ENCODE measurements around the gene IRF5. TPM values are rescaled to one million over a fixed set of nuclear protein-coding genes. Genes with fewer than 3 reads are reported as not detected.
"Not testable (repeated sequence)": the region's sequence is repeated elsewhere in the genome, so short reads cannot be mapped to it uniquely, and the experiment has no call there.

IRF5 gene
- polyA plus RNA-seq, 4 donors: 3.3 to 17.3 (median 6.2) TPM

DNA sequence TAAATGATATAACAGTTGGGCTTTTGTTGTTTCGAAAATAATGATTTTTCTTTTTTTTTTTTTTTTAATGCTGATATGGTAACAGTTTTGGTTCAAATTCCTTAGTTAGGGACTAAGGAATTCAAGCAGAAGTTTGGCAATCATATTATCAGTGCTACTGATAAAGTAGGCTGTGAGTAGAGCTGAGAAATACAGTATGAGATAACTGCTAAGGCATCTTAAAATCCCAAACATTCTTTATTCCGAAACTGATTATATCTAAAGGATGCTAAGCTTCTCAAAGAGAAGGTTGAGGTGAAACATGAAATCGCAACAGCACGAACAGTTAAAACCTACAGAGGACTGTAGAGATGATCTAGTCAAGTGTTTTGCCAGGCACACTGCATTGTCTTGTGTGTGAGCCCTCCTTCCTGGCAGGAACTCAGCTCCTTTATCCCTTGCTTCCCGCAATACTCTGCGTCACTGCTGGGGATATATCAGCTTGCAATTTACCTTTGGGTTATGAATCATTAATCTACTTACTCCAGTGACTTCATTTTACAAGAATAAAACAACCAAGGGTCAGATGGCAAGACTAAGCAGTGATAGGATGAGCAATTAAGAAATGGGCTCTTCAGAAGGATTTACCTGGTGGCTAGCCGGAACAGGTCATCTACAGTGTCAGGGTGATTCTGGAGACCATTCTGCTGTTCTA lies 36.7 kb downstream of the IRF5 start:
- DNase-seq: no peak
- no peaks in the 10 kb centered on the region for H3K27me3 ChIP-seq (ENCODE audit: control insufficient read depth in 3 of 3, insufficient read depth in 3 of 3, low read length in 3 of 3)
- H3K4me1 ChIP-seq (ENCODE audit: control insufficient read depth in 3 of 3, insufficient read depth in 2 of 3, low read depth in 1 of 3, low read length in 2 of 3): no peaks in the 10 kb centered on the region
- H3K4me3 ChIP-seq (ENCODE audit: low read depth in 1 of 3, low read length in 3 of 3): no peak overlapping the region
- peaks cover 15 to 34% (median 31%) of the 10 kb centered on the region in 3 donors for H3K36me3 ChIP-seq (ENCODE audit: control insufficient read depth in 3 of 3, insufficient read depth in 2 of 3, low read depth in 1 of 3, low read length in 3 of 3)
- H3K9me3 ChIP-seq (ENCODE audit: control insufficient read depth in 2 of 2, insufficient read depth in 1 of 2, low read depth in 1 of 2, low read length in 1 of 2): no peaks in the 10 kb centered on the region
- FAIRE-seq: no peak
- WGBS, 3 donors: 86 to 90% (median 89%) methylated on average over 7 of the region's 7 CpGs
- H3K27ac ChIP-seq (ENCODE audit: low read depth in 1 of 3, low read length in 2 of 3): no peak overlapping the region

DNA sequence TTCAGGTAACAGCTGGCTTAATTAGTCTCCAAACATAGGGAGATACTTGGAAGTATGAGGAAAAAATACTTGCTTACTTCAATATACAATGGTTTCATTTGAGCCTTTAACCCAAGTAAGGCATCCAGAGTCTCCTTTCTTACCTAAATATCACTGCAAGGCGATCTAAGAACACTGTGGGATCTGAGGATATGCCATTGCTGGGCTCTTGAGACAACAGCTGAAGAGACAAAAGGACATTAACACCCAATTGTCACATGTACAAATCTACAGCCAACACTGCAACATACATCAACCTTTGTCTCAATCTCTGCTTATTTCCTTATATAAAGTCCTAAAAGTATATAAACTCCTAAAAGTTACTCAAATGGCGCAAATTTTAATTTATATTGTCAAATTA lies 44.4 kb downstream of the IRF5 start:
- 96 to 98% (median 98%) methylated on average over 2 of the region's 2 CpGs for WGBS, 3 donors
- H3K4me1 ChIP-seq (ENCODE audit: control insufficient read depth in 3 of 3, insufficient read depth in 2 of 3, low read depth in 1 of 3, low read length in 2 of 3): no peaks in the 10 kb centered on the region
- no peaks in the 10 kb centered on the region for H3K27me3 ChIP-seq (ENCODE audit: control insufficient read depth in 3 of 3, insufficient read depth in 3 of 3, low read length in 3 of 3)
- H3K4me3 ChIP-seq (ENCODE audit: low read depth in 1 of 3, low read length in 3 of 3): no peak overlapping the region
- no peaks in the 10 kb centered on the region for H3K9me3 ChIP-seq (ENCODE audit: control insufficient read depth in 2 of 2, insufficient read depth in 1 of 2, low read depth in 1 of 2, low read length in 1 of 2)
- no peak for FAIRE-seq
- peaks cover 13 to 31% (median 14%) of the 10 kb centered on the region in 3 donors for H3K36me3 ChIP-seq (ENCODE audit: control insufficient read depth in 3 of 3, insufficient read depth in 2 of 3, low read depth in 1 of 3, low read length in 3 of 3)
- no peak for DNase-seq
- H3K27ac ChIP-seq (ENCODE audit: low read depth in 1 of 3, low read length in 2 of 3): no peak overlapping the region

DNA sequence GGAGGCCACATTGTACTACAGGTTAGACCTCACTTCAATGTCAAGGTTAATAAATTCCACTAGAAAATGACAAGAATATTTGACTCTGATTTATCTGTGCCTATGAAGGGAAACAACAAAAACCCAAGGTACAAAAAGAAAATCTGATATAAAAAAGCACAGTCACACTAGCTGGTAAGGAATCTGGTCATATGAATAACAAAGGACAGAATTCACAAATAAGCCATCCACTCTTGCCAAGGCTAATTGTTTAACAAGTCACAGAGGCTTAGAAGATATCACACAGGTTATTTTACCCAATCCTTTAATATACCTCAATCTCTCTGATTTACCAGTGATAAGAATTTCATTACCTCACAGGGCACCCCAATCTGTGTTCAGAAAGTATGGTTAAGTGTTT lies 47.9 kb downstream of the IRF5 start:
- Histone ChIP-seq H3K4me1 (ENCODE audit: control insufficient read depth in 3 of 3, insufficient read depth in 2 of 3, low read depth in 1 of 3, low read length in 2 of 3) (no peaks in the 10 kb centered on the region), H3K27ac (ENCODE audit: low read depth in 1 of 3, low read length in 2 of 3) (no peak overlapping the region), H3K36me3 (ENCODE audit: control insufficient read depth in 3 of 3, insufficient read depth in 2 of 3, low read depth in 1 of 3, low read length in 3 of 3) (peaks cover 5 to 32% (median 11%) of the 10 kb centered on the region in 3 donors), H3K27me3 (ENCODE audit: control insufficient read depth in 3 of 3, insufficient read depth in 3 of 3, low read length in 3 of 3) (no peaks in the 10 kb centered on the region), H3K9me3 (ENCODE audit: control insufficient read depth in 2 of 2, insufficient read depth in 1 of 2, low read depth in 1 of 2, low read length in 1 of 2) (no peaks in the 10 kb centered on the region), H3K4me3 (ENCODE audit: low read depth in 1 of 3, low read length in 3 of 3) (no peak overlapping the region)
- DNase-seq (no peak), FAIRE-seq (no peak)

DNA sequence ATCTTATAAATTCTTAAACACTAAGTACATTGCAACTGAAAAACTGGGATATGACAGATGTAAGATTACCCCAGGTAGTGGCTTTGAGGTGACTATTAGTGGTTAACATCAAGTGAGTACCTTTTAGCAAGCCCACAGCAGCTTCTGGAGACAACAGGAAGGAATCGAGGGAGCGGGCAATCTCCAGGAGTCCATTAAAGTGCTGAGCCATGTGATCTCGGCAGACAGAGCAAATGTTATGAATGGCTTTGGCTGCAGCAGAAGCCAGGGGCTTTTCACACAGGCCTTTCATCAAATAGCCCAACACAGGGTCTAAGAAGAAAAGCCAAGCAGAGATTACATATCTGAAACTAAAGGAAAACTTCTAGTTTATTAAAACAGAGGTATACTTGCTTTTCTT lies 48.9 kb downstream of the IRF5 start:
- FAIRE-seq (no peak), DNase-seq (no peak)
- H3K4me3 ChIP-seq (ENCODE audit: low read depth in 1 of 3, low read length in 3 of 3): no peak overlapping the region
- no peaks in the 10 kb centered on the region for H3K4me1 ChIP-seq (ENCODE audit: control insufficient read depth in 3 of 3, insufficient read depth in 2 of 3, low read depth in 1 of 3, low read length in 2 of 3)
- no peaks in the 10 kb centered on the region for H3K9me3 ChIP-seq (ENCODE audit: control insufficient read depth in 2 of 2, insufficient read depth in 1 of 2, low read depth in 1 of 2, low read length in 1 of 2)
- peaks cover 5 to 31% (median 11%) of the 10 kb centered on the region in 3 donors for H3K36me3 ChIP-seq (ENCODE audit: control insufficient read depth in 3 of 3, insufficient read depth in 2 of 3, low read depth in 1 of 3, low read length in 3 of 3)
- H3K27ac ChIP-seq (ENCODE audit: low read depth in 1 of 3, low read length in 2 of 3): no peak overlapping the region
- WGBS, 3 donors: 92 to 96% (median 95%) methylated on average over 3 of the region's 3 CpGs
- H3K27me3 ChIP-seq (ENCODE audit: control insufficient read depth in 3 of 3, insufficient read depth in 3 of 3, low read length in 3 of 3): no peaks in the 10 kb centered on the region

DNA sequence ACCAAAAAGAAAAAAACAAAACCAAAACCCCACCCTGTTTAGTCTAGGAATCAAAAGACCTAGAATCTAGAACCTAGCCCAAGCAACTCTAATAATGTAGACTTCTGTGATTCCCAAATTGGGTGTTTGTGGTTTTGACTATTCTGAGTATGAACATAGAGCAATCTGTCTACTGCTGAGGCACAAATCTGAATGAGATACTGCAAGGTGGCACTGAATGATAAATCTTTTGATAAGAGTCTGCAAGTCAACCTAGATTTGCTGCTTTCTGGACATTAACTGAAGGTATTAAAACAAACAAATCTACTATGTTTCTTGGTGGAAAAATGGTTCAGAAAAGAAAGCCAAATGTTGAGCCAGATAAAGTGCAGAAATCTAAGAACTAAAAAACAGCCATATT lies 50.6 kb downstream of the IRF5 start:
- Histone ChIP-seq H3K27me3 (ENCODE audit: control insufficient read depth in 3 of 3, insufficient read depth in 3 of 3, low read length in 3 of 3) (no peaks in the 10 kb centered on the region), H3K27ac (ENCODE audit: low read depth in 1 of 3, low read length in 2 of 3) (no peak overlapping the region), H3K9me3 (ENCODE audit: control insufficient read depth in 2 of 2, insufficient read depth in 1 of 2, low read depth in 1 of 2, low read length in 1 of 2) (no peaks in the 10 kb centered on the region), H3K4me3 (ENCODE audit: low read depth in 1 of 3, low read length in 3 of 3) (no peak overlapping the region), H3K36me3 (ENCODE audit: control insufficient read depth in 3 of 3, insufficient read depth in 2 of 3, low read depth in 1 of 3, low read length in 3 of 3) (peaks cover 2 to 22% (median 6%) of the 10 kb centered on the region in 3 donors), H3K4me1 (ENCODE audit: control insufficient read depth in 3 of 3, insufficient read depth in 2 of 3, low read depth in 1 of 3, low read length in 2 of 3) (no peaks in the 10 kb centered on the region)
- DNase-seq (no peak), FAIRE-seq (no peak)

DNA sequence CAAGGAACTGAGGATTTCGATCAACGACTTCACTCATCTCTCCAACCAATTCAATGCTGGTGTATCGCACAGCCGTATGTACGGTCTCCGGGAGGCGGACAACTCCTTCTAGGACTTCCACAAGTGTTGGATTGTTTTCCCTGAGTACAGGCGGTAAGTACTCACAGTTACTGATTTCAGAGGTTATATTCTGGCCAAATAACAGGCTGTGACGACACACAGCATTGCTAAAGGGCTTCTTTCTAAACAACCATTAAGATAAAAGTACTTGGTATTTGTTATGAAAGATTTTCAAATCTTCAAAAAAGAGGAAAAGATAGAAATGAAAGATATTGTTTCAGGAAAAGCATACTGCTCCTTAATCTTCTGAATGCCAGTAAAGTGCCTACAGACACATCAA lies 52.2 kb downstream of the IRF5 start:
- Histone ChIP-seq H3K9me3 (ENCODE audit: control insufficient read depth in 2 of 2, insufficient read depth in 1 of 2, low read depth in 1 of 2, low read length in 1 of 2) (no peaks in the 10 kb centered on the region), H3K27ac (ENCODE audit: low read depth in 1 of 3, low read length in 2 of 3) (no peak overlapping the region), H3K36me3 (ENCODE audit: control insufficient read depth in 3 of 3, insufficient read depth in 2 of 3, low read depth in 1 of 3, low read length in 3 of 3) (peaks cover 2 to 31% (median 12%) of the 10 kb centered on the region in 3 donors), H3K4me1 (ENCODE audit: control insufficient read depth in 3 of 3, insufficient read depth in 2 of 3, low read depth in 1 of 3, low read length in 2 of 3) (no peaks in the 10 kb centered on the region), H3K4me3 (ENCODE audit: low read depth in 1 of 3, low read length in 3 of 3) (no peak overlapping the region), H3K27me3 (ENCODE audit: control insufficient read depth in 3 of 3, insufficient read depth in 3 of 3, low read length in 3 of 3) (no peaks in the 10 kb centered on the region)
- DNase-seq (no peak), FAIRE-seq (no peak)
- WGBS, 3 donors: 85 to 92% (median 87%) methylated on average over 9 of the region's 9 CpGs

DNA sequence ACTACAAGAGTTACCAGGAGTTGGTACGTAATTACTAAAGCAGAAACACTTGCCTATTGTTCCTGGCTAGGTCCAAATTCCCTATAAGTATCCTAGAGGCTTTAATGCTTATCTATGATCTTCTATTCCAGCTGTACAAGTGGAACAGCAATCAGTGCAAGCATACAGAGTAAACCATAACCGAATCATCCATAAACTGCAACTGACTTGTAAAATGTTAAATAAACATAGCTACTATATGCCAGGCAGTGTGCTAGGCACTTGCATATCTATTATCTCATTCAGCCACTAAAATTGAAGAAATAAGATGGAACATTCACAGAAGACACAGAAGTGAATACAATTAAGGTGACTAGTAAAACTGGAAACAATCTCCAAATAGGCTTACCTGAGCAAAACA lies 55.7 kb downstream of the IRF5 start:
- H3K4me1 ChIP-seq (ENCODE audit: control insufficient read depth in 3 of 3, insufficient read depth in 2 of 3, low read depth in 1 of 3, low read length in 2 of 3): no peaks in the 10 kb centered on the region
- H3K4me3 ChIP-seq (ENCODE audit: low read depth in 1 of 3, low read length in 3 of 3): no peak overlapping the region
- no peak for FAIRE-seq
- no peak overlapping the region for H3K27ac ChIP-seq (ENCODE audit: low read depth in 1 of 3, low read length in 2 of 3)
- no peaks in the 10 kb centered on the region for H3K27me3 ChIP-seq (ENCODE audit: control insufficient read depth in 3 of 3, insufficient read depth in 3 of 3, low read length in 3 of 3)
- no peak for DNase-seq
- H3K36me3 ChIP-seq (ENCODE audit: control insufficient read depth in 3 of 3, insufficient read depth in 2 of 3, low read depth in 1 of 3, low read length in 3 of 3): peaks cover 4 to 30% (median 12%) of the 10 kb centered on the region in 3 donors
- 72 to 87% (median 80%) methylated on average over 2 of the region's 2 CpGs for WGBS, 3 donors
- H3K9me3 ChIP-seq (ENCODE audit: control insufficient read depth in 2 of 2, insufficient read depth in 1 of 2, low read depth in 1 of 2, low read length in 1 of 2): no peaks in the 10 kb centered on the region

DNA sequence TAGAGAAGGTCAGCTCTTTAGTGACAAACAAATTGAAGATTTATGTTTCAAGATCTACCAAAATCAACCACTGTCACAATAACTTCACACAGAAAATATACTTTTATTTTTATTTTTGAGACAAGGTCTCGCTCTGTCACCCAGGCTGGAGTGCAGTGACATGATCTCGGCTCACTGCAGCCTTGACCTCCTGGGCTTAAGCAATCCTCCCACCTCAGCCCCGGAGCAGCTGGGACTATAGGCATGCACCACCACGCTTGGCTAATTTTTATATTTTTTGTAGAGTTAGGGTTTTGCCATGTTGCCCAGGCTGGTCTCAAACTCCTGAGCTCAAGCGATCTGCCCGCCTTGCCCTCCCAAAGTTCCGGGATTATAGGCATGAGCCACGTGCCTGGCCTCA lies 56.8 kb downstream of the IRF5 start:
- H3K36me3 ChIP-seq (ENCODE audit: control insufficient read depth in 3 of 3, insufficient read depth in 2 of 3, low read depth in 1 of 3, low read length in 3 of 3): peaks cover 4 to 34% (median 12%) of the 10 kb centered on the region in 3 donors
- DNase-seq; H3K27me3 ChIP-seq (ENCODE audit: control insufficient read depth in 3 of 3, insufficient read depth in 3 of 3, low read length in 3 of 3); H3K4me3 ChIP-seq (ENCODE audit: low read depth in 1 of 3, low read length in 3 of 3); H3K27ac ChIP-seq (ENCODE audit: low read depth in 1 of 3, low read length in 2 of 3); FAIRE-seq; H3K9me3 ChIP-seq (ENCODE audit: control insufficient read depth in 2 of 2, insufficient read depth in 1 of 2, low read depth in 1 of 2, low read length in 1 of 2); H3K4me1 ChIP-seq (ENCODE audit: control insufficient read depth in 3 of 3, insufficient read depth in 2 of 3, low read depth in 1 of 3, low read length in 2 of 3): not testable (repeated sequence)
- WGBS, 3 donors: 92 to 98% (median 95%) methylated on average over 8 of the region's 8 CpGs

DNA sequence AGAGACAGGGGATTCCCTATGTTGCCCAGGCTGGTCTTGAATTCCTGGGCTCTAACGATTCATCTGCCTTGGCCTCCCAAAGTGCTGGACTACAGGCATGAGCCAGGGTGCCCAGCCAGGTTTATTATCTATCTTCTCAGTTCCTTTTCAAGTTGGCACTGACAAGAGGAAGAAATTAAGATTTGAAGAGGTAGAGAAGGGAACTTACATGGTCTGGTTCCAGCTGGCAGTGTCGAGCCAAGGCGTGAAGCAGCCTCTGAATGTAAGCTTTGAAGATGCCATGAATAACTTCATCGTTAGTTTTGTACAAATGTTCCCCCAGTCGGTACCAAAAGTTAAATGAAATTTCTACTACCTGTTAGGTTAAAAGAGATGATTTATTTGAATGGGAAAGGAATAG lies 59.5 kb downstream of the IRF5 start:
- H3K4me3 ChIP-seq (ENCODE audit: low read depth in 1 of 3, low read length in 3 of 3): no peak overlapping the region
- WGBS, 3 donors: 94 to 97% (median 96%) methylated on average over 5 of the region's 5 CpGs
- peaks cover 9 to 37% (median 12%) of the 10 kb centered on the region in 3 donors for H3K36me3 ChIP-seq (ENCODE audit: control insufficient read depth in 3 of 3, insufficient read depth in 2 of 3, low read depth in 1 of 3, low read length in 3 of 3)
- no peaks in the 10 kb centered on the region for H3K4me1 ChIP-seq (ENCODE audit: control insufficient read depth in 3 of 3, insufficient read depth in 2 of 3, low read depth in 1 of 3, low read length in 2 of 3)
- H3K27ac ChIP-seq (ENCODE audit: low read depth in 1 of 3, low read length in 2 of 3): no peak overlapping the region
- H3K9me3 ChIP-seq (ENCODE audit: control insufficient read depth in 2 of 2, insufficient read depth in 1 of 2, low read depth in 1 of 2, low read length in 1 of 2): no peaks in the 10 kb centered on the region
- FAIRE-seq (no peak), DNase-seq (no peak)
- H3K27me3 ChIP-seq (ENCODE audit: control insufficient read depth in 3 of 3, insufficient read depth in 3 of 3, low read length in 3 of 3): no peaks in the 10 kb centered on the region
